GM21786 (cell line): Measurements from ENCODE around the gene LMNTD2.
A peak's percentile ranks its signal among the peaks of the same experiment; 100 is the strongest.
"Not testable (repeated sequence)": the region's sequence is repeated elsewhere in the genome, so short reads cannot be mapped to it uniquely, and the experiment has no call there.

Experiments used
- ATAC-seq: cut with Tn5 transposase; IDR thresholded peaks from one replicate; pipeline ENCODE4 v1.9.1; 2021; ENCODE audit not compliant: unreplicated experiment

The LMNTD2 gene

GRCh38 chr11:516918-517685 is 43.4 kb downstream of the LMNTD2 start:
- not testable (repeated sequence) for ATAC-seq

- no peak for ATAC-seq
These were observed 44.1 kb downstream of the LMNTD2 start for GRCh38 chr11:516400-516799.

GRCh38 chr11:515131-515530 is 45.4 kb downstream of the LMNTD2 start:
- ATAC-seq, result no peak

GRCh38 chr11:514606-515005 is 45.9 kb downstream of the LMNTD2 start:
- no peak for ATAC-seq

GRCh38 chr11:512761-513595 is 47.6 kb downstream of the LMNTD2 start:
- no peak for ATAC-seq

- ATAC-seq, result no peak
These were observed 51.6 kb downstream of the LMNTD2 start for GRCh38 chr11:508956-509355.

GRCh38 chr11:507727-508515 is 52.6 kb downstream of the LMNTD2 start:
- no peak for ATAC-seq

GRCh38 chr11:506995-507726 is 53.4 kb downstream of the LMNTD2 start, which contains the start of gene RNH1:
Gene RNH1, minus strand, starts transcription at chr11:507242. Its CDS starts 5,080 bp downstream, at chr11:502162.
- ATAC-seq, result peak; percentile 39

- peak; percentile 61 for ATAC-seq
These were observed 54.1 kb downstream of the LMNTD2 start for GRCh38 chr11:506238-506994.

- no peak for ATAC-seq
These were observed 55.6 kb downstream of the LMNTD2 start for GRCh38 chr11:504994-505344.
